ENCODE results near the gene ANKRD16. TPM values are rescaled to one million over a fixed set of nuclear protein-coding genes. Genes with fewer than 3 reads are reported as not detected.

Gene ANKRD16
- total and polyA plus RNA-seq, 2 of the 8 experiments (the other 6 are each of a cell fraction or from before 2014, with no cell fraction given) = 8.2 to 12.7 TPM

DNA sequence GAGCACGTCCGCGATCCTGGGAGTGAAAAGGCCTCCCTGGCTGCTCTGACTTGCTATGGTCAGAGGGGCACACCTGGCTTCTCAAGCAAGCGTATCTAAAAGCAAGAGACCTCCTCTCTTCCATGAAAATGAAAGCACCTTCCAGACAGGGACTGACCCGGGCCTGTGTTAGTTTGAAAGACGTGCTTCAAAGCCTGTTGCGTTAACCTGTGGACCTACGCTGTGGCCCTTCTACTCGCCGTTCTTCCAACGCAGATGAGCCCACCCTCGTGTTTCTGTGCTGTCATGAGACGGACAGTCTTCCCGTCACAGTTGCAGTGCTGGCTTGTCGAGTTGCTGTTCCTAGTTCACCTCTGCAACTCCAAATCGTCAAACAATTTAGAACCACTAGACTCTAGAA is 61.0 kb downstream of the ANKRD16 start:
- Histone ChIP-seq H3K9me3 (ENCODE audit: insufficient read depth in 2 of 2, low read depth in 1 of 2, low read length in 1 of 2) (no peaks in the 10 kb centered on the region), H2BK15ac (ENCODE audit: low read length) (no peak overlapping the region), H3K79me2 (ENCODE audit: control insufficient read depth in 1 of 2, insufficient read depth in 2 of 2, low read length in 2 of 2) (no peaks in the 10 kb centered on the region), H3K56ac (replicated peaks; ENCODE audit: insufficient read length, low read depth, low read length) (no peak overlapping the region), H3K23ac (ENCODE audit: insufficient read length) (no peak overlapping the region), H2BK120ac (replicated peaks; ENCODE audit: low read depth, low read length) (no peak overlapping the region), H4K5ac (ENCODE audit: insufficient read length, low read depth, low read length) (no peak overlapping the region), H4K20me1 (replicated peaks in 1 of 2; ENCODE audit: control insufficient read depth in 1 of 2, insufficient read depth in 2 of 2, low read length in 2 of 2) (no peaks in the 10 kb centered on the region), H3K14ac (ENCODE audit: insufficient read length) (no peak overlapping the region), H3K36me3 (ENCODE audit: control insufficient read depth in 2 of 4, insufficient read depth in 4 of 4, low read length in 3 of 4) (no peaks in the 10 kb centered on the region), H2AFZ (ENCODE audit: low read length) (peak overlapping the region; percentile 6; the same call in 1 of the 2 replicates), H3K9ac (replicated peaks in 1 of 4; ENCODE audit: extremely low read depth in 1 of 4, low read depth in 3 of 4, low read length in 3 of 4) (no peak overlapping the region), H3K4me2 (ENCODE audit: insufficient read depth in 1 of 2, low read depth in 2 of 2, low read length in 2 of 2) (no peak overlapping the region), H3K79me1 (ENCODE audit: low read depth, low read length) (no peaks in the 10 kb centered on the region), H3K4me3 (ENCODE audit: extremely low read depth in 1 of 4, insufficient read depth in 2 of 4, low read depth in 3 of 4, low read length in 4 of 4) (no peak overlapping the region), H2BK12ac (ENCODE audit: low read depth, low read length) (no peak overlapping the region), H4K8ac (ENCODE audit: extremely low read depth, insufficient read depth, low read length) (no peak overlapping the region), H2AK5ac (ENCODE audit: low read depth, low read length) (no peak overlapping the region), H3K27me3 (replicated peaks in 1 of 4; ENCODE audit: control insufficient read depth in 3 of 4, extremely low read depth in 1 of 4, insufficient read depth in 3 of 4, low read length in 3 of 4) (no peaks in the 10 kb centered on the region), H3K23me2 (ENCODE audit: low read depth, low read length) (no peaks in the 10 kb centered on the region), H3K4ac (replicated peaks; ENCODE audit: insufficient read length, low read depth, low read length) (no peak overlapping the region), H4K91ac (replicated peaks; ENCODE audit: insufficient read length, low read length) (no peak overlapping the region), H2BK5ac (ENCODE audit: low read depth, low read length) (no peak overlapping the region), H3K4me1 (replicated peaks in 1 of 4; ENCODE audit: control insufficient read depth in 3 of 4, insufficient read depth in 4 of 4, low read length in 3 of 4) (peaks cover 0 to 2% (median 0%) of the 10 kb centered on the region in 4 experiments; a peak in 1 of 7 replicates), H2BK20ac (ENCODE audit: low read length) (no peak overlapping the region), H3K27ac (ENCODE audit: low read depth, low read length) (no peak overlapping the region), H3K18ac (ENCODE audit: extremely low read depth, low read length) (no peak overlapping the region)
- ChIA-PET CTCF (ENCODE audit: partially characterized antibody) (interaction anchor here (1.4 kb wide), 1 partner anchor 26 kb away, joined by 5 read pairs; no protein-coding TSS in a partner anchor), POLR2A (ENCODE audit: partially characterized antibody) (interaction anchor here (0.6 kb wide), 1 partner anchor 13 kb away, joined by 3 read pairs; no protein-coding TSS in a partner anchor)
- 93% methylated on average over 16 of the region's 16 CpGs; no CpG with 5 or more reads in 1 of the 2 experiments for WGBS, 2 experiments (ENCODE audit: extremely low coverage in 1 of 2, insufficient coverage in 1 of 2, insufficient read length in 1 of 2, insufficient replicate concordance in 2 of 2, low coverage in 1 of 2, low lambda C conversion rate in 2 of 2, missing lambda C conversion rate in 1 of 2)
- no peak for DNase-seq (ENCODE audit: low read depth in 1 of 2, low spot score in 2 of 2)
- no peak for FAIRE-seq
- TF ChIP-seq SIN3A (conservative IDR thresholded peaks at IDR 0.05 in 1 of 2, IDR thresholded peaks at IDR 0.05 in 1 of 2; ENCODE audit: low read depth in 1 of 2, low read length in 2 of 2) = no peak
- TF ChIP-seq JUND (IDR thresholded peaks at IDR 0.05; ENCODE audit: low read length) = no peak
- no peak for TF ChIP-seq GABPA (IDR thresholded peaks at IDR 0.05; ENCODE audit: borderline replicate concordance, insufficient read depth, low read length)
- TF ChIP-seq TCF12 (IDR thresholded peaks at IDR 0.05; ENCODE audit: low read depth, low read length) = no peak
- TF ChIP-seq SUZ12 (IDR thresholded peaks at IDR 0.05; ENCODE audit: low read length) = no peak
- TF ChIP-seq JUN (IDR thresholded peaks at IDR 0.05; ENCODE audit: low read depth, low read length) = no peak
- TF ChIP-seq POU5F1 (IDR thresholded peaks at IDR 0.05; ENCODE audit: low read depth, low read length) = no peak
- no peak for TF ChIP-seq ZNF274 (IDR thresholded peaks at IDR 0.05; ENCODE audit: borderline replicate concordance, extremely low read depth, low read length)
- TF ChIP-seq, protein P1, sequence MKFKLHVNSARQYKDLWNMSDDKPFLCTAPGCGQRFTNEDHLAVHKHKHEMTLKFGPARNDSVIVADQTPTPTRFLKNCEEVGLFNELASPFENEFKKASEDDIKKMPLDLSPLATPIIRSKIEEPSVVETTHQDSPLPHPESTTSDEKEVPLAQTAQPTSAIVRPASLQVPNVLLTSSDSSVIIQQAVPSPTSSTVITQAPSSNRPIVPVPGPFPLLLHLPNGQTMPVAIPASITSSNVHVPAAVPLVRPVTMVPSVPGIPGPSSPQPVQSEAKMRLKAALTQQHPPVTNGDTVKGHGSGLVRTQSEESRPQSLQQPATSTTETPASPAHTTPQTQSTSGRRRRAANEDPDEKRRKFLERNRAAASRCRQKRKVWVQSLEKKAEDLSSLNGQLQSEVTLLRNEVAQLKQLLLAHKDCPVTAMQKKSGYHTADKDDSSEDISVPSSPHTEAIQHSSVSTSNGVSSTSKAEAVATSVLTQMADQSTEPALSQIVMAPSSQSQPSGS (IDR thresholded peaks at IDR 0.05; ENCODE audit: low read length) = no peak
- no peak for TF ChIP-seq CTBP2 (IDR thresholded peaks at IDR 0.05; ENCODE audit: borderline replicate concordance, insufficient read depth, insufficient read length, low read length)
- TF ChIP-seq EGR1 (IDR thresholded peaks at IDR 0.05; ENCODE audit: borderline replicate concordance, low read depth, low read length) = no peak
- no peak for TF ChIP-seq EZH2 (IDR thresholded peaks at IDR 0.05; ENCODE audit: low read depth, low read length, severe bottlenecking)
